Kidney epithelial cell (primary cell): Measurements from ENCODE around the gene DENND11. TPM values are rescaled to one million over a fixed set of nuclear protein-coding genes. Genes with fewer than 3 reads are reported as not detected.

Experiments
- DNase-seq: peaks from one replicate; pipeline ENCODE4 v3.0.0-alpha.2; 2010; ENCODE audit warnings: low read depth
- H3K27me3 ChIP-seq: 2 replicates; pipeline ENCODE4 v1.6.0; 2011; ENCODE audit warnings: low read length; ENCODE audit not compliant: control insufficient read depth, insufficient read depth
- H3K36me3 ChIP-seq: 2 replicates; pipeline ENCODE4 v1.5.1; 2011; ENCODE audit warnings: low read length; ENCODE audit not compliant: control insufficient read depth, insufficient read depth
- H3K4me3 ChIP-seq: 2 replicates; pipeline ENCODE4 v1.5.1; 2011; ENCODE audit warnings: low read depth, mild to moderate bottlenecking, control low read depth, low read length
- total RNA-seq: library from RNA; depleted of rRNA; stranded (reverse); fragments of >200 nt; gene quantifications from 2 replicates; pipeline ENCODE4 v1.2.3, GENCODE V29; 2015
- TF ChIP-seq, protein P1 (sequence below): IDR thresholded peaks from 2 replicates; pipeline ENCODE4 v1.5.1; 2011; ENCODE audit warnings: mild to moderate bottlenecking, moderate library complexity, low read length, control low read depth, inconsistent platforms; ENCODE audit not compliant: insufficient read depth, poor library complexity, severe bottlenecking

The DENND11 gene
- total RNA-seq, 1 donor from 2014 or later: 17.0 TPM

- no peaks in the 10 kb centered on the region for H3K36me3 ChIP-seq
- no peak overlapping the region for H3K4me3 ChIP-seq
- no peaks in the 10 kb centered on the region for H3K27me3 ChIP-seq
- no peak for DNase-seq
- TF ChIP-seq, protein P1, sequence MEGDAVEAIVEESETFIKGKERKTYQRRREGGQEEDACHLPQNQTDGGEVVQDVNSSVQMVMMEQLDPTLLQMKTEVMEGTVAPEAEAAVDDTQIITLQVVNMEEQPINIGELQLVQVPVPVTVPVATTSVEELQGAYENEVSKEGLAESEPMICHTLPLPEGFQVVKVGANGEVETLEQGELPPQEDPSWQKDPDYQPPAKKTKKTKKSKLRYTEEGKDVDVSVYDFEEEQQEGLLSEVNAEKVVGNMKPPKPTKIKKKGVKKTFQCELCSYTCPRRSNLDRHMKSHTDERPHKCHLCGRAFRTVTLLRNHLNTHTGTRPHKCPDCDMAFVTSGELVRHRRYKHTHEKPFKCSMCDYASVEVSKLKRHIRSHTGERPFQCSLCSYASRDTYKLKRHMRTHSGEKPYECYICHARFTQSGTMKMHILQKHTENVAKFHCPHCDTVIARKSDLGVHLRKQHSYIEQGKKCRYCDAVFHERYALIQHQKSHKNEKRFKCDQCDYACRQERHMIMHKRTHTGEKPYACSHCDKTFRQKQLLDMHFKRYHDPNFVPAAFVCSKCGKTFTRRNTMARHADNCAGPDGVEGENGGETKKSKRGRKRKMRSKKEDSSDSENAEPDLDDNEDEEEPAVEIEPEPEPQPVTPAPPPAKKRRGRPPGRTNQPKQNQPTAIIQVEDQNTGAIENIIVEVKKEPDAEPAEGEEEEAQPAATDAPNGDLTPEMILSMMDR: no peak
Observed at GRCh38 chr7:141722529-141722928, 20.6 kb upstream of the DENND11 start.

- DNase-seq: no peak
- Histone ChIP-seq H3K27me3 (no peaks in the 10 kb centered on the region), H3K4me3 (no peak overlapping the region), H3K36me3 (no peaks in the 10 kb centered on the region)
- TF ChIP-seq, protein P1: no peak
Observed at GRCh38 chr7:141717450-141717849, 15.5 kb upstream of the DENND11 start.

- Histone ChIP-seq H3K27me3 (no peaks in the 10 kb centered on the region), H3K4me3 (no peak overlapping the region), H3K36me3 (no peaks in the 10 kb centered on the region)
- no peak for DNase-seq
- TF ChIP-seq, protein P1: no peak
Observed at GRCh38 chr7:141715794-141716689, 14.1 kb upstream of the DENND11 start.

DNA sequence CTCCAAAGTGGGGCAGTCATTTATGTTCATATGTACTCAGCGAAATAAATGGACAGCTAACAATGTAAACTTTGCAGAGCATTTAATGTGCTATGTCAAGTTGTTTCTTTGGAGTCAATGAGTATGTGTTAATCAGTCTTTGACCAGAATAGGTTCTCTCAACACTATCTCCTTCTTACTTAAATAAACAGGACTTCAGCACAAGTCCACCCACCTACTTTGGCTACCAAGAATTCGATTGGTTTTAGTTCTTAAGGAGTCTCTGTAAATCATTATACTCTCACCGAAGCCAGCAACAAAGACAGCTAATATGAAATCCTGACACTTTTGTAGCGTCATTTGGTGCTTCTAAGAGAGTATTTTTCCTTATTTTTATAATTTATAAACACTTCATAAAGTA lies 13.1 kb upstream of the DENND11 start:
- Histone ChIP-seq H3K36me3 (no peaks in the 10 kb centered on the region), H3K4me3 (no peak overlapping the region), H3K27me3 (no peaks in the 10 kb centered on the region)
- TF ChIP-seq, protein P1: no peak
- DNase-seq: no peak

DNA sequence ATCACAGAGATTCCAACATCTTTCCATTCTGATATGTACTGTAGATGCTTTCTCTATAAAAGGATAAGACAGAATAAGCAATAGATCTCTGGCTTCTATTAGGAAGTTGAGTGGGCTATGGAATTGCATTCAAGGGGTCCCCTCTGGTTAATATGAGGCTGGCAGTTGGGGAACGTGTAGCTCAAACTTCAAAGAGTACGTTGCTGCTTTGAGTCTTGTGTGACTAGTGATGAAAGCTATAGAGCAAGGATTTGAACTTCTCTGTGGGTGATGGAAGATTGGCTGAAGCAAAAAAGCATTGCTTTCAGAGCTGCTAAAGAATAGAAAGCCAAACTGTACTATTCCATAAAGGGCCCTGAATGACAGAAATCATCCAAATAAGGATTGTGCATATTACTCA lies 12.6 kb upstream of the DENND11 start:
- no peak for DNase-seq
- Histone ChIP-seq H3K27me3 (no peaks in the 10 kb centered on the region), H3K36me3 (no peaks in the 10 kb centered on the region), H3K4me3 (no peak overlapping the region)
- TF ChIP-seq, protein P1: no peak
